ENCODE results near the gene SREBF1. TPM values are rescaled to one million over a fixed set of nuclear protein-coding genes. Genes with fewer than 3 reads are reported as not detected.

Gene SREBF1
- total RNA-seq, 1 experiment from 2014 or later = 52.0 TPM

GRCh38 chr17:17815436-17816200, 21.2 kb downstream of the SREBF1 start:
- peaks cover 14% of the 10 kb centered on the region; the same call in 1 of the 2 replicates for H4K20me1 ChIP-seq (ENCODE audit: insufficient read depth, low read depth, low read length)
- no peaks in the 10 kb centered on the region for H3K9me2 ChIP-seq (replicated peaks; ENCODE audit: insufficient read depth, low read length)
- H3K4me3 ChIP-seq (ENCODE audit: low read length) = no peak overlapping the region
- H3K27me3 ChIP-seq (ENCODE audit: low read length) = no peaks in the 10 kb centered on the region
- H3K27ac ChIP-seq (ENCODE audit: low read length) = no peak overlapping the region
- H3K4me2 ChIP-seq (ENCODE audit: low read depth, low read length, poor library complexity, severe bottlenecking) = no peak overlapping the region
- H3K4me1 ChIP-seq (ENCODE audit: low read length) = peaks cover 42% of the 10 kb centered on the region
- peaks cover 4% of the 10 kb centered on the region; the same call in 1 of the 2 replicates for H3K36me3 ChIP-seq (ENCODE audit: insufficient read depth, low read length)
- no peak overlapping the region for H2AFZ ChIP-seq (ENCODE audit: low read length)
- no peak for DNase-seq
- no peak overlapping the region for H3K9ac ChIP-seq (ENCODE audit: low read length)
- H3K9me3 ChIP-seq (ENCODE audit: low read length) = no peaks in the 10 kb centered on the region
- H3K79me2 ChIP-seq (ENCODE audit: low read length) = peaks cover 2% of the 10 kb centered on the region

- Histone ChIP-seq H3K9ac (ENCODE audit: low read length) (no peak overlapping the region), H2AFZ (ENCODE audit: low read length) (no peak overlapping the region), H3K36me3 (ENCODE audit: insufficient read depth, low read length) (peaks cover 5% of the 10 kb centered on the region; the same call in 1 of the 2 replicates)
These were observed 21.8 kb downstream of the SREBF1 start for GRCh38 chr17:17815062-17815406.

GRCh38 chr17:17814162-17815061, 22.4 kb downstream of the SREBF1 start:
- H3K79me2 ChIP-seq (ENCODE audit: low read length) = no peaks in the 10 kb centered on the region

More at GRCh38 chr17:17815062-17815406, 21.8 kb downstream of the SREBF1 start:
- DNase-seq = no peak
- Histone ChIP-seq H3K4me2 (ENCODE audit: low read depth, low read length, poor library complexity, severe bottlenecking) (no peak overlapping the region), H3K27me3 (ENCODE audit: low read length) (no peaks in the 10 kb centered on the region), H3K9me3 (ENCODE audit: low read length) (no peaks in the 10 kb centered on the region), H3K4me3 (ENCODE audit: low read length) (no peak overlapping the region), H3K79me2 (ENCODE audit: low read length) (no peaks in the 10 kb centered on the region), H3K4me1 (ENCODE audit: low read length) (peaks cover 36% of the 10 kb centered on the region), H3K9me2 (replicated peaks; ENCODE audit: insufficient read depth, low read length) (no peaks in the 10 kb centered on the region), H4K20me1 (ENCODE audit: insufficient read depth, low read depth, low read length) (peaks cover 8% of the 10 kb centered on the region; the same call in 1 of the 2 replicates), H3K27ac (ENCODE audit: low read length) (no peak overlapping the region)

GRCh38 chr17:17813725-17814095, 23.1 kb downstream of the SREBF1 start:
- H4K20me1 ChIP-seq (ENCODE audit: insufficient read depth, low read depth, low read length) = peaks cover 6% of the 10 kb centered on the region; the same call in 1 of the 2 replicates
- H3K9me3 ChIP-seq (ENCODE audit: low read length) = no peaks in the 10 kb centered on the region
- H3K27me3 ChIP-seq (ENCODE audit: low read length) = no peaks in the 10 kb centered on the region
- no peak overlapping the region for H3K27ac ChIP-seq (ENCODE audit: low read length)
- H3K36me3 ChIP-seq (ENCODE audit: insufficient read depth, low read length) = peaks cover 6% of the 10 kb centered on the region; the same call in 1 of the 2 replicates
- no peaks in the 10 kb centered on the region for H3K79me2 ChIP-seq (ENCODE audit: low read length)
- H3K9ac ChIP-seq (ENCODE audit: low read length) = no peak overlapping the region
- no peak overlapping the region for H3K4me3 ChIP-seq (ENCODE audit: low read length)
- peaks cover 23% of the 10 kb centered on the region for H3K4me1 ChIP-seq (ENCODE audit: low read length)
- H2AFZ ChIP-seq (ENCODE audit: low read length) = no peak overlapping the region
- H3K9me2 ChIP-seq (replicated peaks; ENCODE audit: insufficient read depth, low read length) = no peaks in the 10 kb centered on the region
- no peak for DNase-seq
- H3K4me2 ChIP-seq (ENCODE audit: low read depth, low read length, poor library complexity, severe bottlenecking) = no peak overlapping the region

More at GRCh38 chr17:17814162-17815061, 22.4 kb downstream of the SREBF1 start:
- H3K4me1 ChIP-seq (ENCODE audit: low read length) = peaks cover 30% of the 10 kb centered on the region
- H3K9me3 ChIP-seq (ENCODE audit: low read length) = no peaks in the 10 kb centered on the region
- H3K4me2 ChIP-seq (ENCODE audit: low read depth, low read length, poor library complexity, severe bottlenecking) = no peak overlapping the region
- H3K27me3 ChIP-seq (ENCODE audit: low read length) = no peaks in the 10 kb centered on the region
- H3K9ac ChIP-seq (ENCODE audit: low read length) = no peak overlapping the region
- no peak overlapping the region for H2AFZ ChIP-seq (ENCODE audit: low read length)
- no peaks in the 10 kb centered on the region for H3K9me2 ChIP-seq (replicated peaks; ENCODE audit: insufficient read depth, low read length)
- no peak for DNase-seq
- peaks cover 6% of the 10 kb centered on the region; the same call in 1 of the 2 replicates for H3K36me3 ChIP-seq (ENCODE audit: insufficient read depth, low read length)
- H3K27ac ChIP-seq (ENCODE audit: low read length) = no peak overlapping the region
- no peak overlapping the region for H3K4me3 ChIP-seq (ENCODE audit: low read length)
- H4K20me1 ChIP-seq (ENCODE audit: insufficient read depth, low read depth, low read length) = peaks cover 6% of the 10 kb centered on the region; the same call in 1 of the 2 replicates

- H3K27me3 ChIP-seq (ENCODE audit: low read length) = no peaks in the 10 kb centered on the region
- H3K27ac ChIP-seq (ENCODE audit: low read length) = no peak overlapping the region
- H3K36me3 ChIP-seq (ENCODE audit: insufficient read depth, low read length) = peaks cover 6% of the 10 kb centered on the region; the same call in 1 of the 2 replicates
- no peak overlapping the region for H3K4me2 ChIP-seq (ENCODE audit: low read depth, low read length, poor library complexity, severe bottlenecking)
- H3K9ac ChIP-seq (ENCODE audit: low read length) = no peak overlapping the region
- no peaks in the 10 kb centered on the region for H3K9me2 ChIP-seq (replicated peaks; ENCODE audit: insufficient read depth, low read length)
- no peak overlapping the region for H3K4me3 ChIP-seq (ENCODE audit: low read length)
- peaks cover 18% of the 10 kb centered on the region for H3K4me1 ChIP-seq (ENCODE audit: low read length)
- peaks cover 1% of the 10 kb centered on the region; the same call in 1 of the 2 replicates for H4K20me1 ChIP-seq (ENCODE audit: insufficient read depth, low read depth, low read length)
- H3K79me2 ChIP-seq (ENCODE audit: low read length) = no peaks in the 10 kb centered on the region
- no peak overlapping the region for H2AFZ ChIP-seq (ENCODE audit: low read length)
- H3K9me3 ChIP-seq (ENCODE audit: low read length) = no peaks in the 10 kb centered on the region
- peak; percentile 57 for DNase-seq
These were observed 23.6 kb downstream of the SREBF1 start for GRCh38 chr17:17813055-17813724.

DNA sequence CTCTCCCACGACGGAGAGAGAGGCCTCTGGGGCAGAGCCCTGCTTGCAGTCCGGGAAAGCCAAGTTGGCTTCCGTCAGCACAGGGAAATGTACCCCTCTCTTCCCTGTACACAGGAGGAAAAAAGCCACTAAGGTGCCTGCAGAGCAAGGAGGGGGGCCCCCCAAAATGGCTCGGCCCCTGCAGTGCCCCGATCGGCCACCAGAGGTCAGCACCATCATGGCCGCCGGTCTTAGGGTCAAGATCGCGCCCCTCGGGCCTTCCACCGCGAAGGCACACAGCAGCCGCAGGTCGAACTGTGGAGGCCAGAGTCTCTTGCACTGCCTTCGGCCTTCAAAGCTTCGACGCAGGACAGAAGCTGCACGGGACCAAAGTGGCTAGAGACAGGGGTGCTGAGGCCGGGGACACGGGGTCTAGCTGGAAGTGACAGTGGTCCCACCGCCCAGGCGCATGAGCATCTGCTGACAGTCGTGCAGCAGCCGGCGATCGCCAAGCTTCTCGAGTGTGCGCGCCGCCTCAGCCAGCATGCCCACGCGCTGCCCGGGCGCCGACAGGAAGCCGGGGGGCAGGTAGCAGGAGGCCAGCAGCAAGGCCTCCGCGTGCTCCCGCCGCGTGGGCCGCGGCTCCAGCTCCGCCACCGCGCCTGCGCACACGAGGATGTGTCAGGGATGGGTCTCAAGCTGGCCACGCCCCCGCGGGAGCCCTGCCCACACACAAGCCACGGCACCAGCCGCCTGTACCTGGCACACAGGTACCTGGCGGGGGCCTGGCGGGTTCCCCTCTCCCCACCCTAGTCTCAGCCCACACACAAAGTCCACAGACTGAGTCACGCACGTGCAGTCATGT, 24.4 kb downstream of the SREBF1 start:
- Histone ChIP-seq H3K27me3 (ENCODE audit: low read length) (no peaks in the 10 kb centered on the region), H3K27ac (ENCODE audit: low read length) (peak overlapping the region; percentile 68), H3K79me2 (ENCODE audit: low read length) (no peaks in the 10 kb centered on the region), H3K4me2 (ENCODE audit: low read depth, low read length, poor library complexity, severe bottlenecking) (no peak overlapping the region), H3K4me3 (ENCODE audit: low read length) (no peak overlapping the region), H4K20me1 (ENCODE audit: insufficient read depth, low read depth, low read length) (no peaks in the 10 kb centered on the region), H3K9ac (ENCODE audit: low read length) (0 out of 2 replicates have a peak overlapping the region, but pooled peaks have one; percentile 31), H2AFZ (ENCODE audit: low read length) (no peak overlapping the region), H3K36me3 (ENCODE audit: insufficient read depth, low read length) (peaks cover 6% of the 10 kb centered on the region; the same call in 1 of the 2 replicates), H3K4me1 (ENCODE audit: low read length) (peaks cover 20% of the 10 kb centered on the region), H3K9me3 (ENCODE audit: low read length) (no peaks in the 10 kb centered on the region), H3K9me2 (replicated peaks; ENCODE audit: insufficient read depth, low read length) (no peaks in the 10 kb centered on the region)
- peak; percentile 84 for DNase-seq

GRCh38 chr17:17811381-17812210, 25.2 kb downstream of the SREBF1 start:
- peak; percentile 54 for DNase-seq
- H3K79me2 ChIP-seq (ENCODE audit: low read length) = no peaks in the 10 kb centered on the region
- peaks cover 20% of the 10 kb centered on the region for H3K4me1 ChIP-seq (ENCODE audit: low read length)
- H4K20me1 ChIP-seq (ENCODE audit: insufficient read depth, low read depth, low read length) = no peaks in the 10 kb centered on the region
- peak overlapping the region; percentile 68 for H3K27ac ChIP-seq (ENCODE audit: low read length)
- no peaks in the 10 kb centered on the region for H3K9me3 ChIP-seq (ENCODE audit: low read length)
- no peak overlapping the region for H3K4me3 ChIP-seq (ENCODE audit: low read length)
- no peaks in the 10 kb centered on the region for H3K27me3 ChIP-seq (ENCODE audit: low read length)
- no peak overlapping the region for H2AFZ ChIP-seq (ENCODE audit: low read length)
- H3K36me3 ChIP-seq (ENCODE audit: insufficient read depth, low read length) = peaks cover 6% of the 10 kb centered on the region; the same call in 1 of the 2 replicates
- H3K9me2 ChIP-seq (replicated peaks; ENCODE audit: insufficient read depth, low read length) = no peaks in the 10 kb centered on the region
- H3K9ac ChIP-seq (ENCODE audit: low read length) = 0 out of 2 replicates have a peak overlapping the region, but pooled peaks have one; percentile 31
- no peak overlapping the region for H3K4me2 ChIP-seq (ENCODE audit: low read depth, low read length, poor library complexity, severe bottlenecking)

All from Karpas-422 (cell line).